HG03378 (cell line): ENCODE measurements around the gene CEMIP2.
A peak's percentile ranks its signal among the peaks of the same experiment; 100 is the strongest.

Experiments used
- ATAC-seq: cut with Tn5 transposase; IDR thresholded peaks from one replicate; pipeline ENCODE4 v1.9.1; 2021; ENCODE audit warnings: mild to moderate bottlenecking, moderate library complexity; ENCODE audit not compliant: unreplicated experiment

Gene CEMIP2

DNA sequence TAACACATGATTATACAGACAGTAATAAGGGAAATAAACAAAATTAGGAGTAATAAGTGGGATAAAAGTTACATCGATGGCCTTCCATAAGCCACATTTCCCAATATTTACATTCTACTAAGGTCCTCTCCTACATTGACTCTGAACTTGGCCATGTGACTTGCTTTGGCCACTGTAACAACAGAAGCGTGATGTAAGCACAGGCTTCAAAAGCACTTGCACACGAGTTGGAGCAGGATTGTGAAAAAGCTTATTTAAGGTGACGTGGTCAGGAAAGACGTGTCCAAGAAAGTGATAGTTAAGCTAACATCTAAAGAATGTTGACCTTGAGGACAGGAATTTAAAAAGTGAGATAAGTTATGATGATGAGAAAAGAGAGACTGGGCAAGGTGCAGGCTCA is 9.8 kb upstream of the CEMIP2 start:
- no peak for ATAC-seq

DNA sequence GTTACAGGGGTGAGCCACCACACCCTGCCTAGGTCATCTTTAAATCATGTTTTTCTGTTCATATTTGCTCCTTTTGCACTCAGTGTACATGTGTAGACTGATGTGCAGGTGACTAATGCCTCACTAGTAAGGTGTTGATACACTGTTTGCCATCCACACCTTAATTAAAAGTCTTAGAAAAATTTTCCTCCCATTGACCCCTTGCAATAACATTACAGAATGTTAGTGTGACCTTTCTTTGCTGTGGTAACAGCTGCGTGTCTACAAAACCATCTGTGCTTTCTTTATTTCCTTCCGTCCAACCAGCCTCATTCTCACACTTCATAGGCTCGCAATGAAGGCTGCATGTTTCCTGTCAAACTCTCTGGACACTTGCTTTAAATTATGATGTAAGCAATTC is 6.6 kb upstream of the CEMIP2 start:
- peak; percentile 89 for ATAC-seq

DNA sequence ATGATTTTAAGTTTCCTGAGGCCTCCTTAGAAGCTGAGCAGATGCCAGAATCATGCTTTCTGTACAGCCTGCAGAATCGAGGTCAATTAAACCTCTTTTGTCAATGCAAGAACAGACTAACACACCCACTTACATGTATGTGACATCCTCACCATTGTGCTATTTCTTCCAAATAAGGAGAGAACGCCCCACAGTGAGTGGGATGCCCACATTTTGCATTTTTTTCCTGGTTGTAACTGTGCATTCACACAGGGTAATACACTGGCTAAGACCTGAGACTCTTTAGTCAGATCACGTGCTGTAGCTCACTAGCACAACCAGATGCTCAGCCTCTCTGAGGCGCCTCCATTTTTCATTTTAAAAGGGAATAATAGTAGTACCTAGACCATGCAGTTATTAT is 4.4 kb upstream of the CEMIP2 start:
- ATAC-seq: no peak

DNA sequence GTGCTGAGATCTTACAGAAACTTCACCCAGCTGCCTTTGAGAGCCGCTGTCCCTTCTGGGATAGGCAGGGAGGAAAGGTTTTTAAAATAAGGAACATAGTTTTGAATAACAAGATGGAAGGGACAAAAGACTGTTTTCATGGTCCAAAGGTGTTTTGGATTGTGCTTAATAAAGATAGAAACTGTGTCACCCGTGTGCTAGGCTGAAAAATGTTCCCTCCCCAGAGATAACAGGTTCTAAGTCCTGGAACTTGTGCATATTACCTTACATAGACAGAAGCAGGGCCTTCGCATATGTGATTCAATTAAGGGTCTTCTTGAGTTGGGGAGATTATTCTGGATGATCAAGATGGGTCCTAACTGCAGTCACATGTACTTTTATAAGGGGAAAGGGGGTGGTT is 1.9 kb upstream of the CEMIP2 start:
- ATAC-seq: no peak

DNA sequence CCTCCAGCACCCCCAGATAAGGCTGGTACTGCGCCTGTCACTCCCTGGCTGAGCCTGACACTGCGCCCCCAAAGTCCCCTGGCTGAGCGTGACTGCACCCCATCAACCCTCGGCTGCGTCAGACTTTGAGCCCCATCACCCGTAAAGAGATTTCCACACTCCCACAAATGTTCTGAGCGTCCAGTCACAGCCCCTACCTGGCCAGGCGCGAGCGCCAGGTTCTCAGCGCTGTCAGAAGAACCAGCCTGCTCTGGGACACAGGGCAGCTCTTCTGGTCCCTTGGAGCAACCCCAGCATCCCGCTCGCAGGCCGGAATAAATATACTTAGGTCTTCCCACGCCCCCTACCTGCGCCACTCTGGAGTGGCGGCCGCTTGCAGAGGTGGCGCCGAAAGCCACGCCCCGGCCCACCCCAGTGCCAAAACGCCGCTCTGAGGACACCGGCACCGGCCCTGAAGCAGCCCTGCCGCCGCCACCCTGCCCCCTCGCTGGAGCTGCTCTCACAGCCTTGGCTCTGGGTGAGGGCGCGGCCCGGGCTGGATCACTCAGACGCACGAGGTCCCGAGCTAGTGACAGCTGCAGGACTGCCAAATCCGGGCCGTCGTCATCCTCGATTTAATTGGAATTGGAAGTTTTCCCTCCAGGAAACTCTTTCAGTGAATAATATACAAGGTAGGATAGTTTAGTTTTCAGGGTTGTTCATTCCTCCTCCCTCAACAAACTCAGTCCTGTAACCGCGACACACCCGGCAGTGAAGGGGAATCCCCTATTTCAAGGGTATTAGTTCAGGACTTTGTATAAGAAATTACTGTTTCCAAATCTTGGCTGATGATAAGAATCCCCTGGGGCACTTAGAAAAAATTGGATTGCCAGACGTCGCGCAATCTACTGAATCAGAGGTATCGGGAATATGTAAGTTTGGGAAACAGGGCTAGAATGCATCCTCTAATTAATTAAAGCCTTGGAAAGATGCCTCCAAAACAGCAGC is 1.2 kb upstream of the CEMIP2 start:
- peak; percentile 30 for ATAC-seq

DNA sequence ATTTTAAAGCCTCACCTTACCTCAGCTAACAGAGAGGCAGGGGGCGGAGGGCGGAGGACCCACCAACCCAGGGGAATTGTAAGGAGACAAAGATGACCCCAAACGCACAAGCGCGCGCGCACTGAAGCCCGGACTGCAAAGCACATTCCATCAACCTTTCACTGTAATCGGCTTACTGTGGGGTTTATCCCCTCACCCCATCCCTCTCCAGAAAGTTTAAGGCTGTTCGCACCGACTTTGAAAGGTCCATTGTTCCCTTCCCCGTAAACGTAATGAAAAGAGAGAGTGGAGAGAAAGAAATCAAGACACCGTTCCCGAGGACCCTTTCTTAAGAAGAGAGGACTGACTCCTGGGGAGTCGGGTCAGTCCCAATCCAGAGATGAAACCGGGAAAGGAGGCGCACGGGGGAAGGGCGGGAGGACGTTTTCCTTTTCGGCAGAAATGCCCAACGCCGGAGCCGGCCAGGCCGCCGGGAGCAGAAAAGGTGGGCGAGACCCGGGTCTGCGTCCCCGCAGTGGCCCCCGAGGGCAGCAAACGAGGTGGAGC is 464 bp downstream of the CEMIP2 start:
- ATAC-seq: no peak

DNA sequence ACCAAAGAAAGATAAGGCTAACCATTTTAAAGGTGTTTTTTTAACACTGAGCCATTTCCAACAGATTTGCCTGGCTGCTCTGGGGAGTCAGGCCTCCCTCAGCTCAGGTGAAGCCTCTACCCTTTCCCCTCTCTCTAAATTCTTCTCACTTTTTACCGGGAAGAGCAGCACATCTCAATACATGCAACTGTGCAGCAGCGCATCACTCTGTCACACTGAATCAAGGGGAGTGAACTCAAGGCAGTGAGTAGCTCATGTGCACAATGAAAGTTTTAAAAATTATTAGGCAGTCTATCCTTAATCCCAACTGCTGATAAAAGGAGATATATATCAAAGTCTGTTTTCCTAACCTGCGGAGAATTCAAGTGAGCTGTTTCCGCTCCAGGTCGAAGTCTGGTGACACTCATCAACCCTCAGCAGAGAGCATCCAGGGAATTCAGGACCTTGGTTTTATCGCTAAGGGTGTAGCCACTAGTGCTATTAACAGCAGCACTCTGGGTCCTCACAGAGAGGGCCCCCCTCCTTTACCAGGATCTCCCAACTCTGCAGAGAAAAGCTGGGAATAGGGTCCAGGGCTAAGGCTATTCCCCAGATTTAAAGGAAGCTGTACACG is 1.0 kb downstream of the CEMIP2 start:
- ATAC-seq: no peak

DNA sequence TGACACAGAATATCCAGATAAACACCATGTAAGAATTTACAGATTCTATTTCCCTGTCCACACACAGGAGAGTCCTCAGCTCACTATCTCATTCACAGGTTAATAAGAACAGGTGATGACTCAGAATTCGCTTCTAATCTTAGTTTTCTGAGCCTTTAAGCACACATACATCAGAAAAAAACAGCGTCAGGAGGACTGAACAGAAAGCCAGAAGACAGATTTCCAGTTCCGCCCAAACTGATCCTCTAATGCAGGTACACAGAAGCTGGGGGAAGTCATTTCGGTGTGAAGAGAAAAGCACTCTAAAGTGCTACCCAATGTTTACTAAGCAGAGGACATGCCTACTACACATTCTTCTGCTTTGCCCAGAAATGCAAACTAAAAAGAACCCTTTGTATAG is 1.6 kb downstream of the CEMIP2 start:
- ATAC-seq: peak; percentile 33

DNA sequence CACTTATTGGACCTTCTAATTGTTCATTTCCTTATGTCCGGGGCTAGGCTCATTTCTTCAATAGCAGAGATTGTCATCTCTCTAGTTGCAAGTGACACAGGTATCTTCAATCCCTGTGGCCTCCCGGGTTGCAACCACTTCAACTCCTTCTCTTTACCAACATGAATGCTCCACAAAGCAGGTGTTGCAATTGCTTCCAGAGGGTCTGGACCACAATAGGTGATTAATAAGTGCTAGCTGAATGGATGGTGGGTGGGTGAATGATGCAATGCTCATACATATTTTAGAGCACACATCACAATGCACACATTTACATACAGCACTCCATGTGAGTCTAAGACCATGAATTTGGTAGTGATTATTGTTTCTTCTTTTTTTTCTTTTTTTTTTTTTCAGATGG is 2.6 kb downstream of the CEMIP2 start:
- no peak for ATAC-seq

DNA sequence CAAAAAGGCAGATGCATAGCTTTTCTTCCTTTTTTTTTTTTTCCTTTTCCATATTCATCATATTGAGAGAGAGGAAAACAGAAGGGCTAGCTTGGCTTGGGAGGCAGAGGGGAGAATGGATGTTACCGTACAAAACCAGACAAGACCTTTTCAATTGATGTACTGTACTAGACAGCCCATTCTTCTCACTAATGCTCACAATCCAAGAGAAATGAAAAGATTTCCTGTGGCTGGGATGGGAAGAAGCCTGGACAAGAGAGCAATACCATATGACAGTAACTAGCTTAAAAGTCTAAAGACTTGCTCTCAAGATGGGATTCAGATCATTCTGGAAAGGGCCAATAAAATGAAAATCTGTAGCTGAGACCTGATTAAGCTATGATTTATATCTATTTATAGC is 3.4 kb downstream of the CEMIP2 start:
- ATAC-seq: no peak

DNA sequence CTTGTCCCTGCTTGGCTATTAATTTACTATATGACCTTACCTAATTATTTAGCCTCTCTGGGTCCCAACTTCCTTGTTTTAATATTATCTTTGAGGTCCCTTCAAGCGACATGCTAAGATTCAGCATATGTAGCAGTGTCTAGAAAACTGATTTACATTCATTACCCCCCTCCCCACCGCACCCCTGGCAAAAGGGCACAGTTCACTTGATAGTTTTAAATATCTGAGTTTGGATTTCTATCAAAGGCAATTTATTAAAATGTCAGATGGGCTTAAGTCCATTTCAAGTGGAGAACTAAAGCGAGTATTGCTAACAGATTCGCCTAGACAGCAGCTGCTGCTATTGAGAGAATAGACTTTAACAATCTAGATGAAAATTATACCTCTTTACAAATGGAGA is 3.9 kb downstream of the CEMIP2 start:
- ATAC-seq: no peak

DNA sequence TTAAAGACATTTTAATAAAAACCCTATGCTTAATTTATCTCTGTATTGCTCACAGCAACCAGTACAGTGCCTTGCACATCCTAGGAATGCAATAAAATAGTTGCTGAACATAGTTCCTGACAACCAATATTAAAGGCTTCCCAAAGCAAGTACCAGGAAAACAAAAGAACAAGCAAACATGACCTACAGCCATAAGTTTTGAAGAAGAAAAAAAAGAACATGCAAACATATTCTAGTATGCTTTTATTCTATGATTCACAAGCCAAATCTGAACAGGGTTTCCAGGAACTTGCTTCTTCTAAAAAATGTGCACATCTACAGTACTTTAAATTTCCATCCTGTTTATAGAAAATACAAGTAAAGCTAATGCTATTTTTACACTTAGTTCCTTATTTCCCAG is 4.5 kb downstream of the CEMIP2 start:
- no peak for ATAC-seq

DNA sequence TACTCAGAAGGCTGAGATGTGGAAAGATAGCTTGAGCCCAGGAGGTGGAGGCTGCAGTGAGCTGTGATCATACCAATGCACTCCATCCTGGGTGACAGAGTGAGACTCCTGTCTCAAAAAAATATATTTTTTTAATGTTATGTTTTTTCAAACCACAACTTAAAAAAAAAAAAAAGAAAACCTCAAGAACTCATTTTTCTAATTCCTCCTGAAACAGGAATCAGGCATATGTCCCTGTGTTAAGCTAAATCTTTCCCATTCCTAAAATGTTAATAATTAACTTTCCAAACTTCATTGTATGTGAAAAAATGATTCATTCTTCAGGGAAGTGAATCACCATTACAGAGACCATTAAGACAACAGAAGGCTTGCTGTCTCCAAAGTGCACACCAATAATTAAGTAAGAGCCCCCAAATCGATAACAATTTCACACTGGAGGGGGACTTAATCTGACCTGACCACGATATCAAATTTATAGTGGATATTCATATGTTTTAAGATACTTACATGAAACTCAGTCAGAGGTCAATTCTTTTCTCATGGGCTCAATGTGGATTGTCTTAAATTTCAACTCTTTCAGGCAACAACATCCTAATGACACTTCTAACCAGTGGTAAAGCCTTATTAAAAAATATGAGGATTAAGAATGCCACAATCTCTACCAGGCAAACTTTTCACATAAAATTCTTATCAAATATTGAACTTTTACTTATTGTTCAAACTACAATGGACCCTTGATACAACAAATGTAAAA is 5.2 kb downstream of the CEMIP2 start:
- ATAC-seq: no peak

DNA sequence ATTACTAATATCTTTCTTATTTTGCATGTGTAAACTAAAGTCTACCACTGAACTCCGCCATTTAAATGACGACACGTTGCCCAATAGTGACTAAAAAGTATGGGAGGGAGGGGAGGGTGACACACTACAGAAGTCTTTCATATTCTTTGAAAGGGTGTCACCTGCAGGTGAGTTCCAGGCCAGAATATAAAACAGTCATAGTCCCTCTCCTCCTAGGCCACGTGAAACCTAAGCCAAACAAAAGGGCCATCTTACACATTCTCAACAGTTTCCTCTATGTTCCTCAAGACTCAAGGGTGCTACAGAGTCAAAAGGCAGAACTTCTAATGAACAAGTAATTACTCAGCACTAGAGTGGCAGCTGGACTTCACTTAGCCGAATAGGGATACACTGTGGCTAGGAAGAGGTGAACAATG is 6.4 kb downstream of the CEMIP2 start:
- ATAC-seq: no peak

DNA sequence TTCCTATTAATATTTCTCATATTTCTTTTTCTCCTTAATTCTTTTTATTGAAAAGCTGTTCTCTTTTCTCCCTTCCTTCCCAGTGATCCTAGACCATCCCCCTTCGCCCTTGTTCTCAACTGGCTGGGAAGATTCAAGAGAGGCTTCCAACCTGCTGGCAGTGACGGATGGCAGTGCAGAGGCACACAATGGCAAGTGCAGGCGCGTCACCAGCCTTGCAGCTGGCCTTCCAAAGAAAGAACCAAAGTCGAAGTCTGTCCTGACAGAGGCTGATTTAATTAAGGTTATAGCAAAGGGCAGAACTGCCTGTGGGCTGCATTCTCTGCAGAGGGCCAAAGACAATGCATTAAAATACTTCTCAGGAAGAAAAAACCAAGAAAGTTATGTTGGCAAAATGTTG is 7.4 kb downstream of the CEMIP2 start:
- no peak for ATAC-seq

DNA sequence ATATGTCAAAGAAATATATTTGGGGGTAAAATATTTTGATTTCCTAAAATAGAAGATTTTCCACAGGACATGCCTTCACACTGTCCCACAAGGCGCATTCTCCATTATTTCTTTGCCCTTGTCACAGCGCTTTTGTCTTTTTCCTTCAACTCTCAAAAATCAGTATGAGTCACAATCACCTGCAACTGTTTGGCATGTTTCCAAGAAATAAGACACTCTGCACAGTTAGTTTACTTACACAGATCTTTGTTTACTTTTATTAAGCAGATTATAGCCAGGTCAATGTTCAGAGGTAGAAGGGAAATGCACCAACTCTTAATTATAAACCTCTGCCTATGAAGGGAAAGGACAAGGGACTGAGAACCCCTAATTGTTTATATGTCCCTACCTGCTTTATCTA is 9.5 kb downstream of the CEMIP2 start:
- no peak for ATAC-seq

DNA sequence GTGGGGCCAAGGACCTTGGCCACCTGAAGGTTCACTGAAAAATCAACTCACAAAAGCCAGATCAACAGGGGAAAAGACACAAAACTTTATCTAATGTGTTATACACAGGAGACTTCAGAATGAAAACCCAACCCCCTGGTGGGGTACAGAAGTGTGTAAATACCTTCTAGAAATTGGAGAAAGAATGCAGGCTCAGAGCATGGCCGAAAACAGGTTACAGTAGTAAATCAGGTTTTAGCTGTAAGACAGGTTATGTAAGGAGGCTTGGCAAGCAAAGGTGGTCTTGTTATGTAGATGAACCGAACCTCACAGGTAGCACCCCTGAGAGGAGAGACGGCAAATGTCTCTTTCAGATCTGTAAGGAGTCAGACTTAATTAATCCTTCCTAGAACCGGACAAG is 10.0 kb downstream of the CEMIP2 start:
- no peak for ATAC-seq

DNA sequence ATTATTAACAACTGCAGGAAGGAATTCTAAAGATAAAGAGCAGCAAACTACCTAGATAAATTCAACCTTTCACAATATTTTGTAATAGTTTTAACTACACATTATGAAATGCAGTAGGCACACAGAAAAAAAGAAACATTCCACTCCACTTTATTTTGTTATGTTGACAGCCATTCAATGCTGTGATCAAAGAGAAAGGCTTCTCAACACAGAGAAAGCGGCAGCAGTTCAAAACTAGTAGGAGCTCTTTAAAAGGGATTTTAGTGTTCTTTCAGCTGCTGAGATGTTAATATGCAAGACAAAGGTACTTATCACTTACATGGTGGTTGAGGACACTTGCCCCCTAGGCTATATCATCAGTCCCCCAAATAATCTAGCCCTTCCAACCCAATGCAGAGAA is 11.6 kb downstream of the CEMIP2 start:
- ATAC-seq: no peak

DNA sequence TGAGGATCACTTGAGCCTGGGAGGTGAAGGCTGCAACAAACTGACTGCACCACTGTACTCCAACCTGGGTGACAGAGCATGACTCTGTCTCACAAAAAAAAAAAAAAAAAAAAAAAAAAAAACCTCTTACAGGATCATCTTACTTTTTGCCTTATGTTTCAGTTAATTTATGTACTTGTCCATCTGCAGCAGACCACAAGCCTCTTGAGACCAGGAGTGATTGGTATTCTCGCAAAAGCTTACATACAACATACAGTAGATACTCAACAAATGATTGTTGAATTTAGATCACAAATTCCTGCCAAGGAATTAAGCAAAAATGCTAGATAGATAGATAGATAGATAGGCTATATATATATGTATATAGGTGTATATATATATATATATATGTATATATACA is 12.4 kb downstream of the CEMIP2 start:
- ATAC-seq: no peak

DNA sequence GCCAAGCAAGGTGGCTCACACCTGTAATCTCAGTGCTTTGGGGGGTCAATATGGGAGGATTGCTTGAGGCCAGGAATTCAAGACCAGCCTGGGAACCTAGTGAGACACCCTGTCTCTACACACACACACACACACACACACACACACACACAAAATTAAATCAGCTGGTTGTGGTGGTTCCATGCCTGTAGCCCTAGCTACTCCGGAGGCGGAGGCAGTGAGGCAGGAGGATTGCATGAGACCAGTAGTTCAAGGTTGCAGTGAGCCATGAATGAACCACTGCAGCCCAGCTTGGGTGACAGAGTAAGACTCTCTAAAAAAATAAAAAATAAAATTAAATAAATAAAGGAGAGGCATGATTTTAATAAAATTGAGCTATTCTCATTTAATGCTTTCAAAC is 13.1 kb downstream of the CEMIP2 start:
- ATAC-seq: no peak

DNA sequence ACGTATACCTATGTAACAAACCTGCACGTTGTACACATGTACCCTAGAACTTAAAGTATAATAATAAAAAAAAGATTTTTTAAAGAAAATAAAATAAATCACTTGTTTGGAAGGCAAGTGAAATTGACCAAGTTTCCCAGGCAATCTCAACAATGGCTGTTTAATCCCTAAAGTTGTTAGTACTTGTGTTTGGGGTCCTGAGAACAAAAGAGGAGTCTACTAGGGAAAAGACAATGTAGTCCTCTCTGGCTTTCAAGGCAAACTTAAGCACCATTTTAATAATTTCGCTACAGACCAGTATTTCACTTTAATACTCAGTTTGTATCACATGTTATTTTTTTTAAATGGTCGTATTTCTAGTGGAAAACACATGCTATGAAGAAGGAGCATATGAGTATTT is 14.2 kb downstream of the CEMIP2 start:
- no peak for ATAC-seq
